ENCODE results near the gene CHFR.
"Not testable (repeated sequence)": the region's sequence is repeated elsewhere in the genome, so short reads cannot be mapped to it uniquely, and the experiment has no call there.

- TF ChIP-seq, protein P1, sequence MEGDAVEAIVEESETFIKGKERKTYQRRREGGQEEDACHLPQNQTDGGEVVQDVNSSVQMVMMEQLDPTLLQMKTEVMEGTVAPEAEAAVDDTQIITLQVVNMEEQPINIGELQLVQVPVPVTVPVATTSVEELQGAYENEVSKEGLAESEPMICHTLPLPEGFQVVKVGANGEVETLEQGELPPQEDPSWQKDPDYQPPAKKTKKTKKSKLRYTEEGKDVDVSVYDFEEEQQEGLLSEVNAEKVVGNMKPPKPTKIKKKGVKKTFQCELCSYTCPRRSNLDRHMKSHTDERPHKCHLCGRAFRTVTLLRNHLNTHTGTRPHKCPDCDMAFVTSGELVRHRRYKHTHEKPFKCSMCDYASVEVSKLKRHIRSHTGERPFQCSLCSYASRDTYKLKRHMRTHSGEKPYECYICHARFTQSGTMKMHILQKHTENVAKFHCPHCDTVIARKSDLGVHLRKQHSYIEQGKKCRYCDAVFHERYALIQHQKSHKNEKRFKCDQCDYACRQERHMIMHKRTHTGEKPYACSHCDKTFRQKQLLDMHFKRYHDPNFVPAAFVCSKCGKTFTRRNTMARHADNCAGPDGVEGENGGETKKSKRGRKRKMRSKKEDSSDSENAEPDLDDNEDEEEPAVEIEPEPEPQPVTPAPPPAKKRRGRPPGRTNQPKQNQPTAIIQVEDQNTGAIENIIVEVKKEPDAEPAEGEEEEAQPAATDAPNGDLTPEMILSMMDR (IDR thresholded peaks at IDR 0.05; ENCODE audit: low read depth, low read length) = not testable (repeated sequence)
- TF ChIP-seq POLR2A (IDR thresholded peaks at IDR 0.05; ENCODE audit: extremely low read depth, insufficient read length); MAX (IDR thresholded peaks at IDR 0.05; ENCODE audit: low read depth, low read length): not testable (repeated sequence)
These were observed 49.5 kb upstream of the CHFR start for GRCh38 chr12:132936921-132937320.
